NB4 (cell line): ENCODE results near the gene NTM.

Experiments used
- DNase-seq: peaks from one replicate; pipeline ENCODE4 v3.0.0; 2010; ENCODE audit warnings: low read depth
- H3K4me3 ChIP-seq: one replicate; pipeline ENCODE4 v1.5.1; 2011; ENCODE audit warnings: mild to moderate bottlenecking, low read depth, low read length, moderate library complexity
- CTCF ChIP-seq: IDR thresholded peaks from one replicate; pipeline ENCODE4 v1.5.1; 2012; ENCODE audit warnings: low read depth, low read length
- MAX ChIP-seq: IDR thresholded peaks from 2 replicates; pipeline ENCODE4 v1.6.1; 2011; ENCODE audit warnings: low read depth, low read length
- MYC ChIP-seq: IDR thresholded peaks from 2 replicates; pipeline ENCODE4 v1.6.1; 2011; ENCODE audit warnings: low read depth, low read length
- POLR2A ChIP-seq: IDR thresholded peaks from 2 replicates; pipeline ENCODE4 v1.6.1; 2011; ENCODE audit warnings: mild to moderate bottlenecking; ENCODE audit not compliant: insufficient read length; ENCODE audit errors: extremely low read depth

Gene NTM

GRCh38 chr11:131954146-131954545 lies 583.7 kb downstream of the NTM start:
- no peak for TF ChIP-seq CTCF
- TF ChIP-seq POLR2A: no peak
- no peak for TF ChIP-seq MYC
- TF ChIP-seq MAX: no peak
- no peak overlapping the region for H3K4me3 ChIP-seq
- no peak for DNase-seq

- no peak for DNase-seq
- no peak for TF ChIP-seq MAX
- no peak for TF ChIP-seq CTCF
- TF ChIP-seq MYC: no peak
- no peak for TF ChIP-seq POLR2A
- H3K4me3 ChIP-seq: no peak overlapping the region
Observed at GRCh38 chr11:131955904-131956303, 585.5 kb downstream of the NTM start.

GRCh38 chr11:131957201-131957600 lies 586.8 kb downstream of the NTM start:
- TF ChIP-seq MAX: no peak
- TF ChIP-seq POLR2A: no peak
- no peak for TF ChIP-seq MYC
- TF ChIP-seq CTCF: no peak
- H3K4me3 ChIP-seq: no peak overlapping the region
- DNase-seq: no peak

- DNase-seq: no peak
- no peak overlapping the region for H3K4me3 ChIP-seq
- no peak for TF ChIP-seq MAX
- no peak for TF ChIP-seq POLR2A
- no peak for TF ChIP-seq CTCF
- no peak for TF ChIP-seq MYC
Observed at GRCh38 chr11:131957875-131958274, 587.5 kb downstream of the NTM start.

- H3K4me3 ChIP-seq: no peak overlapping the region
- TF ChIP-seq CTCF (no peak), POLR2A (no peak), MAX (no peak), MYC (no peak)
- no peak for DNase-seq
Observed at GRCh38 chr11:131962818-131963217, 592.4 kb downstream of the NTM start.
